DOHH2 (cell line): ENCODE results near the gene KIF2C.
A peak's percentile ranks its signal among the peaks of the same experiment; 100 is the strongest.

Source experiments
- H3F3A ChIP-seq: fragments of 200-600 bp; sonication (generic), shearing (Covaris generic); 2 replicates; pipeline ENCODE4 v1.6.0; 2016; ENCODE audit warnings: antibody characterized with exemption, mild to moderate bottlenecking; ENCODE audit not compliant: control insufficient read depth, insufficient read depth
- H3K27ac ChIP-seq: fragments of 200-600 bp; sonication (generic); 2 replicates; pipeline ENCODE4 v1.5.1; 2014; ENCODE audit warnings: low read depth, mild to moderate bottlenecking, low read length, moderate library complexity
- H3K27me3 ChIP-seq: fragments of 200-600 bp; sonication (generic); 2 replicates; pipeline ENCODE4 v1.6.1; 2014; ENCODE audit warnings: mild to moderate bottlenecking, low read length, mixed read lengths; ENCODE audit not compliant: control insufficient read depth
- H3K36me3 ChIP-seq: fragments of 200-600 bp; sonication (generic); 2 replicates; pipeline ENCODE4 v1.6.1; 2014; ENCODE audit warnings: mild to moderate bottlenecking, low read length, moderate library complexity, mixed read lengths; ENCODE audit not compliant: control insufficient read depth
- H3K4me1 ChIP-seq: fragments of 200-600 bp; sonication (generic); 2 replicates; pipeline ENCODE4 v1.6.1; 2014; ENCODE audit warnings: mild to moderate bottlenecking, low read length, mixed read lengths; ENCODE audit not compliant: control insufficient read depth
- H3K4me2 ChIP-seq: fragments of 200-600 bp; sonication (generic); 2 replicates; pipeline ENCODE4 v1.6.0; 2014; ENCODE audit warnings: mild to moderate bottlenecking, low read length, moderate library complexity
- H3K4me3 ChIP-seq: fragments of 200-600 bp; sonication (generic); 2 replicates; pipeline ENCODE4 v1.5.1; 2014; ENCODE audit warnings: mild to moderate bottlenecking, low read length, mixed read lengths
- H3K79me2 ChIP-seq: fragments of 200-600 bp; sonication (generic); 2 replicates; pipeline ENCODE4 v1.6.1; 2014; ENCODE audit warnings: mild to moderate bottlenecking, low read length, mixed read lengths; ENCODE audit not compliant: control insufficient read depth
- H3K9me2 ChIP-seq: fragments of 200-600 bp; sonication (generic); replicated peaks from 2 replicates; pipeline ENCODE4 v1.6.1; 2014; ENCODE audit warnings: mild to moderate bottlenecking, low read length, mixed read lengths; ENCODE audit not compliant: control insufficient read depth
- H3K9me3 ChIP-seq: fragments of 200-600 bp; sonication (generic); 2 replicates; pipeline ENCODE4 v1.6.1; 2014; ENCODE audit warnings: antibody characterized with exemption, low read length, mixed read lengths; ENCODE audit not compliant: control insufficient read depth, insufficient read depth
- H4K20me1 ChIP-seq: fragments of 200-600 bp; sonication (generic); 2 replicates; pipeline ENCODE4 v1.6.0; 2014; ENCODE audit warnings: low read depth, mild to moderate bottlenecking, antibody characterized with exemption, low read length, moderate library complexity; ENCODE audit not compliant: control insufficient read depth, insufficient read depth
- EZH2phosphoT487 ChIP-seq: fragments of 200-600 bp; sonication (generic); IDR thresholded peaks from 2 replicates; pipeline ENCODE4 v1.6.1; 2017; ENCODE audit warnings: borderline replicate concordance, mild to moderate bottlenecking, antibody characterized with exemption, low read length, moderate library complexity, mixed read lengths
- TF ChIP-seq, protein P1 (sequence below): fragments of 200-600 bp; sonication (generic); IDR thresholded peaks from one replicate; pipeline ENCODE4 v1.5.1; 2014; ENCODE audit warnings: antibody characterized with exemption, mild to moderate bottlenecking, low read depth, low read length; ENCODE audit not compliant: poor library complexity, severe bottlenecking

Gene KIF2C

DNA sequence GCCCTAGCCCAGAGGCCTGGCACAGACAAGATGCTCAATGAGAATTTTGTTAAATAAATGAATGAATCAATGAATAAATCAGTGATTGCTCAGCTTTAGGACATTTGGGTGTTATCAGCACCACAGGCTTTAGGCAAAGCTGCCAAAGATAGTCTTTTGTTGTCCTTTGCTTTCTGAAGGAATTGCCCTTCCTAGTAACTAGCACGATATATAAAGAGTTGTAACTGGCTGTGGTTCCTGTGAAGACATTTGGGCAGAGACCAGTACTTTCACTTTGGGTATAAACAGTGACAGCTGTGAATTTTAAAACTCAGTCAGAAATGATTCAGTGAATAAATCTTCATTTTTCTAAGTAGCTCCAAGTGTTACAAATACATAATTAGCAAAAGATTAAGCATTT lies 22.0 kb upstream of the KIF2C start:
- no peak overlapping the region for H3K4me2 ChIP-seq

DNA sequence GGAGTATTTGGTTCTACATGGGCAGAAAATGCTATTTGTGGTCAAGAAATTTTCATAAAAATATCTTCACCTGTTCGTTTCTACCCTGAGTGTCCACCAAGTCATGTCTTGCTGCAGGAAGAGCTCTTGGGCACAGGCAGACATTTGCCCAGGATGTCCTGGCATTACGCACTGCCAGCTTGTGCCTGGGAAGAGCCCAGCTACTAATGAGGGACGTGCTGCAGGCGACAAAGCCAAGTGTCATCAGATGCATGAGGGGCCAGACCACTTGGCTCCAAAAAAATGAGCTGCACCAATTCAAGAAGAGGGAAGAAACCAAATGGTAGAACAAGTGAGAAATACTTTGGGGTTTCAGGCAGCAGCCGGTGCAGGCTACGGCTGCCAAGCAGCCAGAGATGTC lies 21.5 kb upstream of the KIF2C start:
- peaks cover 84% of the 10 kb centered on the region for H3K4me1 ChIP-seq
- no peaks in the 10 kb centered on the region for H3K27me3 ChIP-seq
- H3K4me2 ChIP-seq, result no peak overlapping the region
- H3K4me3 ChIP-seq, result no peak overlapping the region
- no peaks in the 10 kb centered on the region for H4K20me1 ChIP-seq
- no peaks in the 10 kb centered on the region for H3K79me2 ChIP-seq
- H3K36me3 ChIP-seq, result no peaks in the 10 kb centered on the region
- H3F3A ChIP-seq, result peaks cover 28% of the 10 kb centered on the region
- H3K27ac ChIP-seq, result no peak overlapping the region
- H3K9me3 ChIP-seq, result no peaks in the 10 kb centered on the region
- no peaks in the 10 kb centered on the region for H3K9me2 ChIP-seq
- no peak for TF ChIP-seq EZH2phosphoT487
- TF ChIP-seq, protein P1, sequence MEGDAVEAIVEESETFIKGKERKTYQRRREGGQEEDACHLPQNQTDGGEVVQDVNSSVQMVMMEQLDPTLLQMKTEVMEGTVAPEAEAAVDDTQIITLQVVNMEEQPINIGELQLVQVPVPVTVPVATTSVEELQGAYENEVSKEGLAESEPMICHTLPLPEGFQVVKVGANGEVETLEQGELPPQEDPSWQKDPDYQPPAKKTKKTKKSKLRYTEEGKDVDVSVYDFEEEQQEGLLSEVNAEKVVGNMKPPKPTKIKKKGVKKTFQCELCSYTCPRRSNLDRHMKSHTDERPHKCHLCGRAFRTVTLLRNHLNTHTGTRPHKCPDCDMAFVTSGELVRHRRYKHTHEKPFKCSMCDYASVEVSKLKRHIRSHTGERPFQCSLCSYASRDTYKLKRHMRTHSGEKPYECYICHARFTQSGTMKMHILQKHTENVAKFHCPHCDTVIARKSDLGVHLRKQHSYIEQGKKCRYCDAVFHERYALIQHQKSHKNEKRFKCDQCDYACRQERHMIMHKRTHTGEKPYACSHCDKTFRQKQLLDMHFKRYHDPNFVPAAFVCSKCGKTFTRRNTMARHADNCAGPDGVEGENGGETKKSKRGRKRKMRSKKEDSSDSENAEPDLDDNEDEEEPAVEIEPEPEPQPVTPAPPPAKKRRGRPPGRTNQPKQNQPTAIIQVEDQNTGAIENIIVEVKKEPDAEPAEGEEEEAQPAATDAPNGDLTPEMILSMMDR, result no peak

More for the DNA sequence above, 22.0 kb upstream of the KIF2C start:
- no peaks in the 10 kb centered on the region for H3K27me3 ChIP-seq
- peaks cover 32% of the 10 kb centered on the region for H3F3A ChIP-seq
- no peaks in the 10 kb centered on the region for H3K36me3 ChIP-seq
- H4K20me1 ChIP-seq, result no peaks in the 10 kb centered on the region
- H3K79me2 ChIP-seq, result no peaks in the 10 kb centered on the region
- H3K4me1 ChIP-seq, result peaks cover 84% of the 10 kb centered on the region
- TF ChIP-seq, protein P1, result no peak
- TF ChIP-seq EZH2phosphoT487, result no peak
- no peak overlapping the region for H3K27ac ChIP-seq
- H3K9me2 ChIP-seq, result no peaks in the 10 kb centered on the region
- no peak overlapping the region for H3K4me3 ChIP-seq
- H3K9me3 ChIP-seq, result no peaks in the 10 kb centered on the region

DNA sequence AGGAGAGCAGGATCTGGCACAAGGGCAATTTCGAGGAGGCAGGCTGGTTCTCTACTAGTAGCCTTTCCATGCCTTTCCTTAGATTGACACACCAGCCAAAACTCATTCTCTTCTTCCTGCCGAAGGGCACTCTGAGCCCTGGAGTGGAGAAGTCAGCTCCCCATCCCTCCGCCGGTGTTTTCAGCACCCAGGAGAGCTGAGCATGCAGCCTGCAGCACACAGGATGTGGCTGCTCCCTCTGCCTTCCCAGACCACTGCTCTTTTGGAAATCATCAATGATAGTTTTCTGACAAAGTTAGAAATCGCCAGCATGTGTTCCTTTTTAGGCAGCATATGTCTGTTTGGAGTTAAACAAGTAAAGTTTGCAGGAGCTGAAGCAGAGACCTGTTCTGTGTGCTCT lies 20.3 kb upstream of the KIF2C start:
- H3K4me3 ChIP-seq, result no peak overlapping the region
- H3K27me3 ChIP-seq, result no peaks in the 10 kb centered on the region
- peaks cover 83% of the 10 kb centered on the region for H3K4me1 ChIP-seq
- H3K9me3 ChIP-seq, result no peaks in the 10 kb centered on the region
- peaks cover 17% of the 10 kb centered on the region for H3F3A ChIP-seq
- H3K79me2 ChIP-seq, result no peaks in the 10 kb centered on the region
- H3K36me3 ChIP-seq, result no peaks in the 10 kb centered on the region
- H3K27ac ChIP-seq, result no peak overlapping the region
- no peaks in the 10 kb centered on the region for H3K9me2 ChIP-seq
- TF ChIP-seq, protein P1, result no peak
- no peak for TF ChIP-seq EZH2phosphoT487
- H4K20me1 ChIP-seq, result no peaks in the 10 kb centered on the region
- no peak overlapping the region for H3K4me2 ChIP-seq

DNA sequence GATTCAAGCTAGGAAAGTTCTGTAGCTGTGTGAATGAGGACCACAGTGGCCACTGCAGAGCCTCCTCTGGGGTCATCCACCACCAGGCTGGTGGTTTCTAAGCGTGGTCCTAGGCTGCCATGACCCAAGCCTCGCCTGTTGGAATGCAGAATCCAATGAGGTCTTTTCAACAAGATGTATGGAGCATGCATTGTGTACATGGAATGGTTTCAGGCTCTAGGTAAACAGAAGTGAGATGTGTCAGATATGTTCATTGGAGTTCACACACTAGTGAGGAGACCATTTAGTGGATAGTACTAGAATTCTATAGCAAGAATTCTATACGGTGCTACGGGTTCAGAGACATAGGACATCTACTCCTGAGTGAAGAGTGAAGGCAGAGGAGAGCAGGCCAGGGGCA lies 19.4 kb upstream of the KIF2C start:
- no peaks in the 10 kb centered on the region for H3K9me2 ChIP-seq
- H3K4me3 ChIP-seq, result no peak overlapping the region
- no peaks in the 10 kb centered on the region for H3K9me3 ChIP-seq
- H3K36me3 ChIP-seq, result no peaks in the 10 kb centered on the region
- peak overlapping the region; percentile 40; the same call in 1 of the 2 replicates for H3K4me2 ChIP-seq
- H3K27me3 ChIP-seq, result no peaks in the 10 kb centered on the region
- TF ChIP-seq EZH2phosphoT487, result no peak
- TF ChIP-seq, protein P1, result no peak
- peaks cover 74% of the 10 kb centered on the region for H3K4me1 ChIP-seq
- H3F3A ChIP-seq, result peaks cover 11% of the 10 kb centered on the region
- peak overlapping the region; percentile 78; the same call in 1 of the 2 replicates for H3K27ac ChIP-seq
- no peaks in the 10 kb centered on the region for H4K20me1 ChIP-seq
- H3K79me2 ChIP-seq, result no peaks in the 10 kb centered on the region
